ENCODE data around the gene KRTAP12-4. TPM values are rescaled to one million over a fixed set of nuclear protein-coding genes. Genes with fewer than 3 reads are reported as not detected.

The KRTAP12-4 gene
- total and polyA plus RNA-seq, 2 donors (not counting 3 experiments of a cell fraction or from before 2014, with no cell fraction given): not detected

- H3K36me3 ChIP-seq (ENCODE audit: control insufficient read depth in 2 of 2, extremely low read depth in 1 of 2, insufficient read depth in 2 of 2, low read length in 2 of 2): no peaks in the 10 kb centered on the region
- H3K4me2 ChIP-seq (ENCODE audit: insufficient read depth, low read length): no peak overlapping the region
- TF ChIP-seq GATA2 (IDR thresholded peaks at IDR 0.05; ENCODE audit: insufficient read depth, insufficient read length, low read depth, low read length) (no peak), FOS (IDR thresholded peaks at IDR 0.05; ENCODE audit: borderline replicate concordance, insufficient read depth, low read length) (no peak), POLR2A (IDR thresholded peaks at IDR 0.05; ENCODE audit: low read depth, low read length) (no peak), MAX (IDR thresholded peaks at IDR 0.05; ENCODE audit: insufficient read depth, insufficient read length) (no peak), EZH2 (IDR thresholded peaks at IDR 0.05; ENCODE audit: borderline replicate concordance, low read depth, low read length, severe bottlenecking) (no peak), POLR2AphosphoS5 (IDR thresholded peaks at IDR 0.05; ENCODE audit: insufficient read depth, low read depth, low read length) (no peak), JUN (IDR thresholded peaks at IDR 0.05; ENCODE audit: borderline replicate concordance, insufficient read depth, insufficient read length, low read depth) (no peak), MYC (IDR thresholded peaks at IDR 0.05; ENCODE audit: low read depth, low read length) (no peak)
- ChIA-PET POLR2A (no interaction called here), CTCF (interaction anchor here (1.3 to 2.2 kb wide), 3 partner anchors 11 to 109 kb away, joined by 3 to 5 read pairs (median 3); no protein-coding TSS in a partner anchor)
- no peak overlapping the region for H3K4me3 ChIP-seq (replicated peaks in 1 of 3; ENCODE audit: insufficient read depth in 1 of 3, low read depth in 1 of 3, low read length in 3 of 3)
- no peaks in the 10 kb centered on the region for H3K4me1 ChIP-seq (ENCODE audit: control insufficient read depth, extremely low read depth, insufficient read depth, low read length)
- no peaks in the 10 kb centered on the region for H4K20me1 ChIP-seq (replicated peaks; ENCODE audit: control insufficient read depth, extremely low read depth, insufficient read depth, low read length)
- no peaks in the 10 kb centered on the region for H3K9me1 ChIP-seq (replicated peaks; ENCODE audit: control insufficient read depth, extremely low read depth, insufficient read depth, low read length)
- no peak overlapping the region for H2AFZ ChIP-seq (ENCODE audit: low read depth, low read length)
- no peaks in the 10 kb centered on the region for H3K9me3 ChIP-seq (replicated peaks; ENCODE audit: control insufficient read depth, insufficient read depth, low read length)
- no peak overlapping the region for H3K9ac ChIP-seq (replicated peaks; ENCODE audit: extremely low read depth, insufficient read depth, low read length)
- intact Hi-C loops (cut with micrococcal nuclease) (no loop called here), dilution Hi-C loops (cut with MboI; ENCODE audit: extremely low pct_ligation_motif_present, low sequenced_read_pairs) (no loop called here)
- BruUV-seq (replicated peaks): no TSS peak
- no peak for FAIRE-seq
- no peaks in the 10 kb centered on the region for H3K79me2 ChIP-seq (ENCODE audit: control insufficient read depth, insufficient read depth, low read length)
- peaks cover 5 to 10% of the 10 kb centered on the region in 2 experiments for H3K27me3 ChIP-seq (ENCODE audit: control insufficient read depth in 2 of 2, insufficient read depth in 2 of 2, low read length in 2 of 2)
- H3K27ac ChIP-seq (ENCODE audit: insufficient read depth, low read depth, low read length): no peak overlapping the region
- DNase-seq (ENCODE audit: low read depth, low spot score): no peak
Observed at GRCh38 chr21:44684077-44684476, 29.6 kb upstream of the KRTAP12-4 start.

DNA sequence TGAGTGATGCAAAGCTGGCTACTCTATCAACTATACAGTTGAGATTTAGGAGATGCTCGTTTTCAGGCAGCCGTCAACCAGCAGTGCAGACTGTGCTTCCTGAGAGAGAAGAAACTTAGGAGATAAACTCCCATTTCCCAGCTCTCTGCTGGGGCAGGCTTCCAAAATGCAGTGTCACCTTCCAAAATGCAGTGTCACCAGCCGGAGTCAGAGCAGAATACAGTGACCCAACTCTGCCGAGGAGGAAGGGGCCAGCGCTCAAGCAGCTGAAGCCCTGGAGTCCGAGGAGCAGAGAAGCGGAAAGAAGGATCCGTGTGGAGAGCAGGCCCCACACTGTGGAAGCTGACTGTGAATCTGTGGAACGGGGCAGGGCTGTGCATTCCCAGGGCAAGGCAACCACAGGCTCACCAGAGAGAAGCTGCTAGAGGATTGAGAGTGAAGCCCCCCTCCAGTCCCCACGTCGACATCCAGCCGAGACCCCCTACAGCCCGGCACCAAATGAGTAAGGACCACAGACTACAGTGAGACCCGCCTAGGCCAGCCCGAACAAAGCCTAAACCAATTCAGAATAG, 28.2 kb upstream of the KRTAP12-4 start:
- no peak for FAIRE-seq
- CTCF ChIA-PET: no interaction called here
- peaks cover 4 to 10% of the 10 kb centered on the region in 2 experiments for H3K27me3 ChIP-seq (ENCODE audit: control insufficient read depth in 2 of 2, insufficient read depth in 2 of 2, low read length in 2 of 2)

More for the DNA sequence above, 28.2 kb upstream of the KRTAP12-4 start:
- dilution Hi-C loops (cut with MboI; ENCODE audit: extremely low pct_ligation_motif_present, low sequenced_read_pairs): no loop called here
- TF ChIP-seq FOS (IDR thresholded peaks at IDR 0.05; ENCODE audit: borderline replicate concordance, insufficient read depth, low read length) (no peak), EZH2 (IDR thresholded peaks at IDR 0.05; ENCODE audit: borderline replicate concordance, low read depth, low read length, severe bottlenecking) (no peak), POLR2AphosphoS5 (IDR thresholded peaks at IDR 0.05; ENCODE audit: insufficient read depth, low read depth, low read length) (no peak), GATA2 (IDR thresholded peaks at IDR 0.05; ENCODE audit: insufficient read depth, insufficient read length, low read depth, low read length) (no peak), MYC (IDR thresholded peaks at IDR 0.05; ENCODE audit: low read depth, low read length) (no peak), POLR2A (IDR thresholded peaks at IDR 0.05; ENCODE audit: low read depth, low read length) (no peak), MAX (IDR thresholded peaks at IDR 0.05; ENCODE audit: insufficient read depth, insufficient read length) (no peak), JUN (IDR thresholded peaks at IDR 0.05; ENCODE audit: borderline replicate concordance, insufficient read depth, insufficient read length, low read depth) (no peak)
- TF ChIP-seq, protein P1, sequence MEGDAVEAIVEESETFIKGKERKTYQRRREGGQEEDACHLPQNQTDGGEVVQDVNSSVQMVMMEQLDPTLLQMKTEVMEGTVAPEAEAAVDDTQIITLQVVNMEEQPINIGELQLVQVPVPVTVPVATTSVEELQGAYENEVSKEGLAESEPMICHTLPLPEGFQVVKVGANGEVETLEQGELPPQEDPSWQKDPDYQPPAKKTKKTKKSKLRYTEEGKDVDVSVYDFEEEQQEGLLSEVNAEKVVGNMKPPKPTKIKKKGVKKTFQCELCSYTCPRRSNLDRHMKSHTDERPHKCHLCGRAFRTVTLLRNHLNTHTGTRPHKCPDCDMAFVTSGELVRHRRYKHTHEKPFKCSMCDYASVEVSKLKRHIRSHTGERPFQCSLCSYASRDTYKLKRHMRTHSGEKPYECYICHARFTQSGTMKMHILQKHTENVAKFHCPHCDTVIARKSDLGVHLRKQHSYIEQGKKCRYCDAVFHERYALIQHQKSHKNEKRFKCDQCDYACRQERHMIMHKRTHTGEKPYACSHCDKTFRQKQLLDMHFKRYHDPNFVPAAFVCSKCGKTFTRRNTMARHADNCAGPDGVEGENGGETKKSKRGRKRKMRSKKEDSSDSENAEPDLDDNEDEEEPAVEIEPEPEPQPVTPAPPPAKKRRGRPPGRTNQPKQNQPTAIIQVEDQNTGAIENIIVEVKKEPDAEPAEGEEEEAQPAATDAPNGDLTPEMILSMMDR (IDR thresholded peaks at IDR 0.05; ENCODE audit: extremely low read depth in 1 of 2, insufficient read depth in 1 of 2, low read depth in 1 of 2, low read length in 2 of 2): no peak
- Histone ChIP-seq H3K4me2 (ENCODE audit: insufficient read depth, low read length) (no peak overlapping the region), H3K9ac (replicated peaks; ENCODE audit: extremely low read depth, insufficient read depth, low read length) (no peak overlapping the region), H3K9me3 (replicated peaks; ENCODE audit: control insufficient read depth, insufficient read depth, low read length) (no peaks in the 10 kb centered on the region), H2AFZ (ENCODE audit: low read depth, low read length) (no peak overlapping the region), H3K9me1 (replicated peaks; ENCODE audit: control insufficient read depth, extremely low read depth, insufficient read depth, low read length) (no peaks in the 10 kb centered on the region), H3K4me3 (replicated peaks in 1 of 3; ENCODE audit: insufficient read depth in 1 of 3, low read depth in 1 of 3, low read length in 3 of 3) (no peak overlapping the region), H3K27ac (ENCODE audit: insufficient read depth, low read depth, low read length) (no peak overlapping the region), H4K20me1 (replicated peaks; ENCODE audit: control insufficient read depth, extremely low read depth, insufficient read depth, low read length) (no peaks in the 10 kb centered on the region), H3K79me2 (ENCODE audit: control insufficient read depth, insufficient read depth, low read length) (no peaks in the 10 kb centered on the region), H3K4me1 (ENCODE audit: control insufficient read depth, extremely low read depth, insufficient read depth, low read length) (no peaks in the 10 kb centered on the region), H3K36me3 (ENCODE audit: control insufficient read depth in 2 of 2, extremely low read depth in 1 of 2, insufficient read depth in 2 of 2, low read length in 2 of 2) (no peaks in the 10 kb centered on the region)
- DNase-seq (ENCODE audit: low read depth, low spot score): no peak
- BruUV-seq (replicated peaks): no TSS peak
- POLR2A ChIA-PET: no interaction called here
- intact Hi-C loops (cut with micrococcal nuclease): no loop called here
